Activated T-helper 1 cell treated with anti-CD3 and anti-CD28 coated beads, Interleukin-2, amount 50 U/mL, for 16 hours (primary cell): ENCODE results near the gene COP1.
"Not testable (repeated sequence)": the region's sequence is repeated elsewhere in the genome, so short reads cannot be mapped to it uniquely, and the experiment has no call there.

Experiments
- DNase-seq, 2 donors: peaks; one replicate each; pipeline ENCODE4 v3.0.0-alpha.2; 2020; ENCODE audit warnings: low read depth in 1 of 2, low spot score in 1 of 2

COP1 gene

DNA sequence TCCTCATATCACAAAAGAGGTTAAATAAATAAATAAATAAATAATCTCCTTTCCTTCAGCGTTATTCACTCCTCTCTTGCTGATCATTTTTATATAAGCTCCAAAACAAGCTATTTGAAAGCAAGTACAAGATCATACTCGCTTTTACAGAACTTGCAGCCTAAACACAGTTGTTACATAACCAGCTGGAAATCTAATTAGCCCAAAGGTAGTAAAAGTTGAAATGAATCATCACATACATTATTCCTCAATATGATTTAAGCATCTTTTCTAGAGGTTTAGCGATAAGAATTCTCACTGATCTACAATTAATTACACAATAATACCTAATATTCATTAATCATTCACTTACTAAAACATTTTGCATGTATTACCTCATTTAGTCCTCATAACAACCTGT is 160.2 kb downstream of the COP1 start:
- DNase-seq, result no peak

DNA sequence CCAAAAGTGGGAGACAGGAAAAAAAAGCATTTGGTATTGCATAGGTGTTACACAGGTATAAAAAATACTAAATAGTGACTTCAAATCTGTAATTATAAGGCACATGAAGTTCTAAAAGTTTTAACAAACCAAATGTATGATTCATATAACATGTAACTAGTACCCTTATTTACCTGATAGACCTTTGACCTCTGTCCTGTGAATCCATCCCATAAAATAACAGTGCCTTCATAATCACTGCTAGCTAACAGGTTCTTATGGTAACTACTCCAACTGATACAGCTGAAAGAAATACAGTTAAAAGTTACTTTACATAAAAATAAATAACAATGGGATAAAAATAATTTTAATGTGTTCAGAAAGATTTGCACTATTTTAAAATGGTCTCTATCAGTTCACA is 163.5 kb downstream of the COP1 start:
- DNase-seq, result no peak

DNA sequence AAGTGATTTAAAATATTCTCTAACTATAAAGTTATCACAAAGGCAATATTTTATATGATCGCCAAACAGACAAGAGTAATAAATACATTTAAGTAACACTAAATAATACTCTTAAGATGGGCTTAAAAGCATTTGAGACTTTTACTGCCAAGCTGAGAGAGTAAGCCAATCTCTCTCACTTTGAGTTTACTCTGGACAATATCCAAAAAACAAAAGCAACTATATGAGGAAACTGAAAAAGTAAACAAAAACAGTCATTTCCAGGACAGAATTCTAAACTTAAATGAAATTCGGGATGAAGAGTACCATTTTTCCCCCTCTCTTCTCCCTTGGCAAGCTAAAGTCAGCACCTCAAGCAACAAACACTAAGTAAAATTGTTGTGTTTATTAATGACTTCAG is 173.2 kb downstream of the COP1 start:
- no peak for DNase-seq

DNA sequence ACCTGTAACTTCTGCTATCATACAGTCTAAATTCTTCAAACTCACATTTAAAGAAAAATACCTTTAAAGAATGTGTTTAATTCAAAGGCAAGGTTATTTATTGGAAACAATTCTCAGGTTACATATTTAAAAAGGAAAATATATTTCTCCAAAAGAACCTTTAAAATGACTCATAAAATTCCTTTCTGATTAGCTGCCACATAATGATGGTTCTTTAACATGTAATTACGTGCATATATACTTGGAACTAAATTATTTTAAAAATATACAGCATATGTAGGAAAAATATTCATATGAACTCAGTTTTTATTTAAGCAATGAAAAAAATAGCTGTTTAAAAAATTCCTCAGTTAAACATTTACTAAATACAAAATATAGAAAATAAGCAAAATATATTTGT is 173.6 kb downstream of the COP1 start:
- no peak for DNase-seq

DNA sequence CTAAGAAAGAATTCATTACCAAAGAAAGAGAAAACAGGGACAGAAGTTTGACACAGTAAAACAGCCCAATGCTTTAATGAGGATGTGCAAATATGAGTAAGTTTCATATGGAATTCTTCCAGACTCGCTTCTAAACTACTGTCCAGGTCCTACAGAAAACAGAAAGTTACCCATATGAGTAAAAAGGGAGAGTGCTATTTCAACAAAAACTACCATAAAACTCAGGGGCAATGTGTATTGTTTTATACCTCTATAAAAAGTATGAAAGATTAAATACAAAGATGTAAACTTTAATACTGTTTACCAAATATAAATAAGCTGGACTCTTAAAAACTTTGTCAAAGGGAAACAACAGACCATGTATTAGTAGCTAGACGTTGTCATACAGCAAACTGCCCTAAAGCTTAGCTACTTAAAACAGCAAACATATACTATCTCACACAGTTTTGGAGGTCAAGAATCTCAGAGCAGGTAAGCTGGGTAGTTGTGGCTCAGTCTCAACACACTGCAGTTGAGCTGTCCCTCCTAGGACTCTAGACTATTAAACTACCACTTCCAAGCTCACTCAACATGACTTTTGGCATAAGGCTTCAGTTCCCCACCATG is 174.9 kb downstream of the COP1 start:
- no peak for DNase-seq

DNA sequence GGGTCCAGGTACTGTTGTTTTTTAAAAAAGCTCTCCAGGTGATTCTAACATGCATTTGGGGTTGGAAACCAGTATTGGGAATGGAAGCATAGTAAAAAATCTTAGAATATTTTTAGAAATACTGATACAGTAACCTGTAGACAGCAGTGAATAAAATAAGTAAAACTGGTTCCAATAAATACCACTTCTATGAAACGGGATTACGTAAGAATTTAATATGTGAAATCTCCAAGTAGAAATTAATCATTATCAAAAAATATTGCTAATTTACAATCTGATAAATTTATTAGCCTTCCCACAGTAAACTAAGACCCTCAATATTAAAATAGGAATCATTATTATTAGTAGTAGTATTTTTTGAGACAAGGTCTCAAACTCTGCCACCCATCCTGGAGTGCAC is 177.5 kb downstream of the COP1 start:
- DNase-seq, result no peak

DNA sequence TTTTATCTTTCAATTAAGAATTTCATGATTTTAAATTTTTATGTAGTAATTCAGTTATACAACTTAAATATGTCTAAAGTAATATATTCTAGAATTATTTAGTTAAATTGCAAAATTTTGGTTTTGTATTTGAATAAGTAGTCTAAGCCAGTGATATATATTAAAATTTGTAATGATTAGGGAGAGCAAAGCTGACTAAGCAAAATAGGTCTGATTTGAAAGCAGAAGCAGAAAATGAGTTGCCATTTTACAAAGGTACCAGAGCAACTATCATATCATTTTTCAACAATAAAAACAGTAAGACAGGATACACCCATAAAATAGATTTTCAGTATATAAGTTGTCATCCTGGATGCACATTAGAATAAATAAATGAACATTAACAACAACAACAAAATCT is 177.9 kb downstream of the COP1 start:
- no peak for DNase-seq

DNA sequence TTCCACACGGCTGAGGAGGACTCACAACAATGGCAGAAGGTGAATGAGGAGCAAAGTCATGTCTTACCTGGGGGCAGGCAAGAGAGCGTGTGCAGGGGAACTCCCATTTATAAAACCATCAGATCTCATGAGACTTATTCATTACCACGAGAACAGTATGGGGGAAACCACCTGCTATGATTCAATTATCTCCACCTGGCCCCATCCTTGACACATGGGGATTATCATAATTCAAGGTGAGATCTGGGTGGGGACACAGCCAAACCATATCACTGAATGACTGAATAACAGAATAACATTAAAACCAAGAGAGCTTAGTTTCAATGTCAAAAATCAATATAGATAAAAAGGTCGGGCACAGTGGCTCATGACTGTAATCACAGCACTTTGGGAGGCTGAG is 179.2 kb downstream of the COP1 start:
- not testable (repeated sequence) for DNase-seq

DNA sequence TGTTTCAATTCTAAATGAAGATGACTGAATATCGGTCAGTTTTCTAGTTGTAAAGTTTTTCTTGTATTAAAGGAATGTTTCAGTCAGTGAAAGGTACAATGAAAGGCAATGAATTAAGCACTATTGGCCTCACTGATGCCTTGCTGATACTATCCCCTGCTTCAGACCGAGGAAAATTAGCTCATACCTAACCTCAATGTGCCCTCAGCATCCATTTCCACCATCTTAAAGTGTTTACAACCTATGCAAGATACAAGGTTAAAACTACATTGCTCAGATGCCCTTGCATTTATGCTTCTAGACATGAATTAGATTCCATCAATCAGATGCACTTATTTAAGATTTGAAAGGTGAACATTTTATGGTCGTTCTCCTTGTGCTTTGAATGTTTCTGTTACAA is 184.5 kb downstream of the COP1 start:
- DNase-seq, result no peak

DNA sequence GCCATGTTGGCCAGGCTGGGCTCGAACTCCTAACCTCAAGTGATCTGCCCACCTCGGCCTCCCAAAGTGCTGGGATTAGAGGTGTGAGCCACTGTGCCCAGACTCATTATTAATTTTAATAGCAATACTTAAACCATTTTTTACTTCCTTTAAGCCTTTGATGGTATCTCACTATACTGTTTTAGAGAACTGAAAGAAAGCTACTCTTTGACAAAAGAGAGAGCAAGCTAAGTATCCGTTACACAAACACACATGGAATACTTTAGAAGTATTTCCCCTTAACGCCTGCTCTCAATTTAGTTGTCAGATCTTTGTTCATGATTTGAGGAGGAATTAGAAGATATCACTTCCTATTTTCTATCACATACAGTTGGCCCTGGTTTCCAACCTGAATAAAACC is 189.4 kb downstream of the COP1 start:
- no peak for DNase-seq

DNA sequence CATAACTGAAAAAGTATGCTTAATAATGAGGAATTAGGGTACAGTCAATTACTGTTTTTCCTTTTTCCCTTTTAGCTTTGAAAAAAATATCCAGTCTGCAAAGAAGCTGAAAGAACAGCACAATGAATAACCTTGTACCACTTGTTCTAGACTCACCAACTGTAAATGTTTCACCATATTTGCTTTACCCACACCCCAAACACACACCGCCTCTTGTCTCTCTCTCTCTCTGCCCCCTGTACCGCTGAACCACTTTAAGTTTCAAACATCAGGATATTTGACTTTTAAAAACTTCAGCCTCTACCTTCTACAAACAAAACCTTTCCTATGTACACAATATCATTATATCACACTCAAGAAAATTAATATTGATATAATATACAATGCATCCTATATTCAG is 197.1 kb downstream of the COP1 start:
- DNase-seq, result no peak

DNA sequence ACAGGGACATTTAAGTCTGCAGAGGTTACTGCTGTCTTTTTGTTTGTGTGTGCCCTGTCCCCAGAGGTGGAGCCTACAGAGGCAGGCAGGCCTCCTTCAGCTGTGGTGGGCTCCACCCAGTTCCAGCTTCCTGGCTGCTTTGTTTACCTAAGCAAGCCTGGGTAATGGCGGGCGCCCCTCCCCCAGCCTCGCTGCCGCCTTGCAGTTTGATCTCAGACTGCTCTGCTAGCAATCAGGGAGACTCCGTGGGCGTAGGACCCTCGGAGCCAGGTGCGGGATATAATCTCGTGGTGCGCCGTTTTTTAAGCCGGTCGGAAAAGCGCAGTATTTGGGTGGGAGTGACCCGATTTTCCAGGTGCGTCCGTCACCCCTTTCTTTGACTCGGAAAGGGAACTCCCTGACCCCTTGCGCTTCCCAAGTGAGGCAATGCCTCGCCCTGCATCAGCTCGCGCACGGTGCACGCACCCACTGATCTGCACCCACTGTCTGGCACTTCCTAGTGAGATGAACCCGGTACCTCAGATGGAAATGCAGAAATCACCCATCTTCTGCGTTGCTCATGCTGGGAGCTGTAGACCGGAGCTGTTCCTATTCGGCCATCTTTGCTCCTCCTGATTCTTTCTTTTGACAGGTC is 199.2 kb downstream of the COP1 start:
- DNase-seq, result not testable (repeated sequence)

DNA sequence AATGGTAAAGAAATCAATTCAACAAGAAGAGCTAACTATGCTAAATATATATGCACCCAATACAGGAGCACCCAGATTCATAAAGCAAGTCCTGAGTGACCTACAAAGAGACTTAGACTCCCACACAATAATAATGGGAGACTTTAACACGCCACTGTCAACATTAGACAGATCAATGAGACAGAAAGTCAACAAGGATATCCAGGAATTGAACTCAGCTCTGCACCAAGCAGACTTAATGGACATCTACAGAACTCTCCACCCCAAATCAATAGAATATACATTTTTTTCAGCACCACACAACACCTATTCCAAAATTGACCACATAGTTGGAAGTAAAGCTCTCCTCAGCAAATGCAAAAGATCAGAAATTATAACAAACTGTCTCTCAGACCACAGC is 212.4 kb downstream of the COP1 start:
- not testable (repeated sequence) for DNase-seq

DNA sequence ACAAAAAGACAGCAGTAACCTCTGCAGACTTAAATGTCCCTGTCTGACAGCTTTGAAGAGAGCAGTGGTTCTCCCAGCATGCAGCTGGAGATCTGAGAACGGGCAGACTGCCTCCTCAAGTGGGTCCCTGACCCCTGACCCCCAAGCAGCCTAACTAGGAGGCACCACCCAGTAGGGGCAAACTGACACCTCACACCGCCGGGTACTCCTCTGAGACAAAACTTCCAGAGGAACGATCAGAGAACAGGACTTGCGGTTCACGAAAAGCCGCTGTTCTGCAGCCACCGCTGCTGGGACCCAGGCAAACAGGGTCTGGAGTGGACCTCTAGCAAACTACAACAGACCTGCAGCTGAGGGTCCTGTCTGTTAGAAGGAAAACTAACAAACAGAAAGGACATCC is 214.3 kb downstream of the COP1 start:
- not testable (repeated sequence) for DNase-seq

DNA sequence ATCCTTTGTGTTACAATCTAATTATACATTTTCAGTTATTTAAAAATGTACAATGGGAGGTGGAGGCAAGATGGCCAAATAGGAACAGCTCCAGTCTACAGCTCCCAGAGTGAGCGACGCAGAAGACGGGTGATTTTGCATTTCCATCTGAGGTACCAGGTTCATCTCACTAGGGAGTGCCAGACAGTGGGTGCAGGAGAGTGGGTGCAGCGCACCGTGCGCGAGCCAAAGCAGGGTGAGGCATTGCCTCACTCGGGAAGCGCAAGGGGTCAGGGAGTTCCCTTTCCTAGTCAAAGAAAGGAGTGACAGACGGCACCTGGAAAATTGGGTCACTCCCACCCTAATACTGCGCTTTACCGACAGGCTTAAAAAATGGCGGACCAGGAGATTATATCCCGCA is 214.9 kb downstream of the COP1 start:
- not testable (repeated sequence) for DNase-seq

DNA sequence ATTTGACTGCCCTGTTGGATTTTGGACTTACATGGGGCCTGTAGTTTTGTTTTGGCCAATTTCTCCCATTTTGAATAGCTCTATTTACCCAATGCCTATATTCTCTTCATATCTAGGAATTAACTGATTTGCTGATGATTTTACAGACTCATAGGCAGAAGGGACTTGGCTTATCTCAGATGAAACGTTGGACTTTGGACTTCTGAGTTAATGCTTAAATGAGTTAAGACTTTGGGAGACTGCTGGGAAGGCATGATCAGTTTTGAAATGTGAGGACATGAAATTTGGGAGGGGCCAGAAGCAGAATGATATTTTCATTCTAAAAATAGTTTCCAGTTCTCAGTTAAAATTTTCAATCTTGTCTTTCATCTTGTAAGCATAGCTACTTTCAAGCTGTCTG is 222.3 kb downstream of the COP1 start:
- DNase-seq, result no peak

DNA sequence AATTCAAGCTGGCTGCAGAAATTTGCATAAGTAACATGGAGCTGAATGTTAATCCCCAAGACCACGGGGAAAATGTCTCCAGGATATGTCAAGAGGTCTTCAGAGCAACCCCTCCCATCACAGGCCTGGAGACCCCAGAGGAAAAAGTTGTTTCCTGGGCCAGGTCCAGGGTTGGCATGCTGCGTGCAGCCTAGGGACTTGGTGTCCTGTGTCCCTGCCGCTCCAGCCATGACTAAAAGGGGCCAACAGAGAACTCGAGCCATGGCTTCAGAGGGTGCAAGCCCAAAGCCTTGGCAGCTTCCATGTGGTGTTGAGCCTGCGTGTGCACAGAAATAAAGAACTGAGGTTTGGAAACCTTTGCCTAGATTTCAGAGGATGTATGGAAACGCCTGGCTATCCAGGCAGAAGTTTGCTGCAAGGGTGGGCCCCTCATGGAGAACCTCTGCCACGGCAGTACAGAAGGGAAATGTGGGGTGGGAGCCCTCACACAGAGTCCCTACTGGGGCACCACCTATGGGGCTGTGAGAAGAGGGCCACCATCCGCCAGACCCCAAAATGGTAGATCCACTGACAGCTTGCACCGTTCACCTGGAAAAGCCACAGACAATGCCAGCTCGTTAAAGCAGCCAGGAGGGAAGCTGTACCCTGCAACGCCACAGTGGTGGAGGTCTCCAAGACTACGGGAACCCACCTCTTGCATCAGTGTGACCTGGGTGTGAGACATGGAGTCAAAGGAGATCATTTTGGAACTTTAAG is 222.9 kb downstream of the COP1 start:
- no peak for DNase-seq

DNA sequence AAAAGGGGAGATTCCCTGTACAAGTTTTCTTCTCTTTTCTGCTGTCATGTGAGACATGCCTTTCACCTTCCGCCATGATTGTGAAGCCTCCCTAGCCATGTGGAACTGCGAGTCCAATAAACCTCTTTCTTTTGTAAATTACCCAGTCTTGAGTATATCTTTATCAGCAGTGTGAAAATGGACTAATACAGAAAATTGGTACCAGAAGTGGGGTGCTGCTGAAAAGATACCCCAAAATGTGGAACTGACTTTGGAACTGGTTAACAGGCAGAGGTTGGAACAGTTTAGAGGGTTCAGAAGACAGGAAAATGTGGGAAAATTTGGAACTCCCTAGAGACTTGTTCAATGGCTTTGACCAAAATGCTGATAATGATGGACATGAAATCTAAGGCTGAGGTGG is 223.7 kb downstream of the COP1 start:
- not testable (repeated sequence) for DNase-seq

DNA sequence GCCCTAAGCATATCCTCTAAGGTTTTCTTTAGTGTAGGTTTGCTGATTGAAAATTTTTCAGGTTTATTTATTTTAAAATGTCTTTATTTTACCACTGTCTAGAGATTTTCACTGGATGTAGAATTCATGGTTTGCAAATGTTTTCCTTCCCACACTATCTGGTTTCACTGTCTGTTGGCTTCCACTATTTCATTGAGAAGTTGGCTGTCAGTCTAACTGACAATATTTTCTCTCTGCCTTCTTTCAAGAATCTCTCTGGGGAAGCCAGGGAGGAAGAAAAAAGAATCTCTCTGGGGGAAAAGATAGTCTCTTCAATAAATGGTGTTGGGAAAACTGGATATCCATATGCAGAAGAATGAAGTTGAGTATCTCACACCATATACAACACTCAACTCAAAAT is 226.0 kb downstream of the COP1 start:
- no peak for DNase-seq

DNA sequence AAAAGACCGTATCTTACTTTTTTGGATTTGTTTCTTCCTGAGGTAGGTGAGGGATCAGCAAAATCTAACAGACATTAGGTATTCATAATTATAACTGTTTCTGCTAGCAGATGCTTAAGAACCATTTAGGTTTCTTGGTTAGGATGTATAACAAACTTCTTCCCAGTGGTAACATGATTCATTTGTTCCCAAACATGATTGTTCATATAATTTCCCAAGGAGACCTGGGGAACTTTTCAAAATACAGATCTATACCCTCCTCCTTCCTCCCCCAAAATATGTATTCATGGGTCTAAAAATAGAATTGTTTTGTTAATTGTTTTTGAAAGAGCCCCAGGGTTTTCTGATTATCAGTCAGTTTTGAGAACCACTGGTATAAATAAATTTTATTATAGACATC is 228.2 kb downstream of the COP1 start:
- DNase-seq, result no peak

DNA sequence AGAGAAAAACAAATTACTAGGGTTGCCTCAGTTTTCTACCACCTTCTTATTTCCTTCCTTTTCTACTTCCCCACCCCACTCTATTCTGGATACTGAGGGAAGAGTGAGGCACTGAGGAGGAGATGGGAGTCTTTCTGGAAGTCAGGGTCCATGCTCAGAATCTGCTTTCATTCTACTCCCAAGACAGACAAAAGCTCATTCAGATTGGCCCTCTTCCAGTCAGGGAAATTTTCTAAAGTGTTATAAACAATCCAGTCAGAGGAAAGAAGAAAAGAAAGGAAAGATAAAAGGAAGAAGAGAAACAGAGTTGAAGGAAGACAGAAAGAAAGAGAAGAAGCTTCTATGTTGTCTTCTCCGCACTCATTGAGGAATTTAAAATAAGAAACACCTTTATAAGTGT is 228.6 kb downstream of the COP1 start:
- DNase-seq, result no peak

DNA sequence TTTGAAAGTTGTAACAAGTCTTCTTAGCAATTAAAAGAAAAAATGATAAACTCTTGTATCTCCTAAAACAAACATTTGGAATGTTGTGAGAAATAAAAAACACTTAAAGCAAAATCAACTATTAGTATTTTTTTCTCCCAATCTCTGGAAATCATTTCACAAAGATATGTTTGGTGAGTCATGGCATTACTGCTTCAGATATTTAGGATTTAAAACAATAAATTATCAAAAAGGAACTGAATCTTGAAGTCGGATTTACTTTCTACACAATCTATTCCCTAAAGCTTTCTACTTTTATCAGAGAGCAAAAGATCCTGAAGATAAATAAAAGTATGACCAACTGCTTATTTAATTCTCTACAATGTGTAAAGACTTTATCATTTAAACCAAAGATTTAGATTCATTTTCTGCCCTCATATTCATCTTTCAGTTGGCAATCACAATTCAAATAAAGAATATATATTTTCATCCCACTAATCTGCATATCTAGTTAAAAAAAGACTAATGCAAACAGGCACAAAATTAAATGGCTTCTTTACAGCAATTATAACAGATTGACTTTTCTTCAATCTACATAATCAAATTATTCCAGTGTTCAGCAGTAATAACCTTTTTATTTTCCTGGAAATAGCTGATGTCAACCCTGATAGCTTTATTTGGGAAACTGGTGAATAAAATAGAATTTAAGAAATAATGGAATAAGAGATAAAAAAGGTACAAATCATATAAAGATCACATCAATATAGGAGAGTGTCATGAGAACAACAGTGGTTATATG is 230.0 kb downstream of the COP1 start:
- no peak for DNase-seq
